ENCODE results near the gene SRM.
"Not testable (repeated sequence)": the region's sequence is repeated elsewhere in the genome, so short reads cannot be mapped to it uniquely, and the experiment has no call there.

The SRM gene

DNA sequence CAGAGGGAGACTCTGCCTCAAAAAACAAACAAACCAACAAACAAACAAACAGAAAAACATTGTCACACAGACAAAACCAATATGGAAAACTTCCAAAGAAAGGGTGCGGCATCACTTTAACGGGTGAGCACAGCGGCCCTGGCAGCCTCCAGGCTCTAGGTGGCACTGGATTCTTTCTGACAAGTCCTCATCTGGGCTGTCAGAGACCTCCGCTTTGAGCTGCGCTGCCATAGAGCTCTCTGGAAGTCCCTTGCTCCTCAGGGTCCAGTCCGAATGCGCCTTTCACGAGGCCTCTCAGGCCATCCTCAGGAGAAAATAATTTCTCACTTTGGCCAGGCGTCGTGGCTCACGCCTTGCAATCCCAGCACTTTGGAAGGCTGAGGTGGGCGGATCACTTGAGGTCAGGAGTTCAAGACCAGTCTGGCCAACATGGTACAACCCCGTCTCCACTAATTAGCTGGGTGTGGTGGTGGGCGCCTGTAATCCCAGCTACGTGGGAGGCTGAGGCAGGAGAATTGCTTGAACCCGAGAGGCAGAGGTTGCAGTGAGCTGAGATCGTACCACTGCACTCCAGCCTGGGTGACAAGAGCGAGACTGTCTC, 4.2 kb upstream of the SRM start:
- not testable (repeated sequence) for DNase-seq

DNA sequence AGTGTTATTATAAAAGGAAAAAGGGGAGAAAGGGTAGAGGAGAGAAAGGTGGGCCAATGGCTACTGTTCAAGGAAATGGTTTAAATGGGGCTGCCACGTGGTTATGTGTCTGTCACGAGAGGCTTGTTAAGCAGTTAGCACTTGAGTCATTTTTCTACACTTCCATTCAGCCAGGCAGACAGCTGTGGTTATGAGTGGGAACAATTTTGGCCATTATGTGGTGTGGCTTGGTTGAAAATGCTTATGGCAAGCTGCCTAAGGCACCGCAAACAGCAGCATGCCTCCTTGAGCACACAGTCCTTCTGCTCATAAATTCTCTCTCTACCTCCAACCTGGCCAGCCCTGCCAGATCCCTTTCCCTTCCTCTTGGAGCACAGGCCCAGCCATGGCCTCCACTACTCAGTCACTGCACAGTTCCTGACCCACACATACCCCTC, 3.2 kb upstream of the SRM start:
- DNase-seq = peak; percentile 45

DNA sequence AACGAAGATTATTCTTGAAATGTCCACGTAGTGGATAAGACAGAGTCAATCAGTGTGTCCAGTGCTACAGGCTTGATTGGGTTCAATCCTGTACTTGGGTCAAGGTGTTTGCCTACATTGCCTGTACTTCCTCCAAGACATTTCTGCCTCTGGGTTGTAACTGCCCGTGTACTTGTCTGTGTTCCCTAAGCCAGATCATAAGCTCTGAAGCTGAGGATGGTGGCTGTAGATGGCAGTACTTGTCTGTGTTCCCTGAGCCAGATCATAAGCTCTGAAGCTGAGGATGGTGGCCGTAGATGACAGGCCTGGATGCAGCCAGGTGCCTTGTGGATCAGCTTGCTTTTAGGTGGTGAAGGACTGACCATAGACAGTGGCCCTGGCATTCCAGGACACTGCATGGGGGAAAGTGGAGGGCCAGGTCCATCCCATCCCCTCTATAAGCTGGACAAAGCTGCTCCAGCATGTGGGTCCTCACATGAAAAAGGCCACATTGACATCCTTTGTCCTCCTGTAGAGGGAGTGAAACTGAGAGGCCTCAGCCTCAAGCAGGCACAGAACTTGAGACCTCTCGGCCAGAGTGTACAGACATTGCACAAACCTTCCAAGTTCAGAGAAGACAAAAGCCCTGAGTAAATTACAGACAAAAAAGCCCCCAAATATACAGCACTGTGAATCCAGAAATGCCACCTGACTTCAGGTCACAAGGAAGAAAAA, 2.0 kb upstream of the SRM start:
- no peak for DNase-seq

DNA sequence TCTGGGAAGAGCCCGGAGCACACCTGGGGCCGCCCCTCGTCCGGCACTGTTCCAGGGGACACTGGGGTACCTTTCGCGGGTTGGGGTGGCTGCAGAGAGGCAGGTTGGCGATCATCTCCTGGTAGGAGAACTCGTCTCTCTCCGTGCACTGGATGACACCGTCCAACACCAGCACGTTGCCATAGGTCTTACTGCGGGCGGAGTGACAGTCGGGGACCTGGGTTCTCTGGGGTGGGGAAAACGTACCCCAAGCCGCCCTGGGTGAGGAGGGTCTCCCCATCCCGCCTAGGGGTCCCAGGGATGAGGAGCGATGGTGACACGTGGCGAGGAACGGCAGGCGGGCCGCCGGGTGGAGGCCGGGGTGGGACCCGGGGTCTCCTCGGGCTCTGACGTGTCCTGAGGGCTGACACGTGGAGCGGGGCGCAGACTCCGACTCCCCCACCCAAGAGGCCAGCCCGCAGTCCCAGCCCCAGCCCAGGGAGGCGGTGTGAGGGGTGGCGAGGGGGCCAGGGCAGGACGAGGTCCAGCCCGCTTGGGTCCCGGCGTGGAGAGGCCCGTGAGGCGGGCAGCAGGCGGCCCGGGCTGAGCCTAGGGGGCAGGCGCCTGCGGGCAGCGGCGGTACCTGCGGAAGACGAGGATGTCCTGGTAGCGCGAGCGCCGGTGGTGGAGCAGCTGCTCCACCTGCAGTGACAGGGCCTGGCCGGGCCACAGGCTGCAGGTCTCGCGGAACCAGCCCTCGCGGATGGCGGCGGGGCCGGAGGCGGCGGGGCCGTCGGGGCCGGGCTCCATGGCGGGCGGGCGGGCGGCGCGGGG, 457 bp downstream of the SRM start:
- peak; percentile 32 for DNase-seq

DNA sequence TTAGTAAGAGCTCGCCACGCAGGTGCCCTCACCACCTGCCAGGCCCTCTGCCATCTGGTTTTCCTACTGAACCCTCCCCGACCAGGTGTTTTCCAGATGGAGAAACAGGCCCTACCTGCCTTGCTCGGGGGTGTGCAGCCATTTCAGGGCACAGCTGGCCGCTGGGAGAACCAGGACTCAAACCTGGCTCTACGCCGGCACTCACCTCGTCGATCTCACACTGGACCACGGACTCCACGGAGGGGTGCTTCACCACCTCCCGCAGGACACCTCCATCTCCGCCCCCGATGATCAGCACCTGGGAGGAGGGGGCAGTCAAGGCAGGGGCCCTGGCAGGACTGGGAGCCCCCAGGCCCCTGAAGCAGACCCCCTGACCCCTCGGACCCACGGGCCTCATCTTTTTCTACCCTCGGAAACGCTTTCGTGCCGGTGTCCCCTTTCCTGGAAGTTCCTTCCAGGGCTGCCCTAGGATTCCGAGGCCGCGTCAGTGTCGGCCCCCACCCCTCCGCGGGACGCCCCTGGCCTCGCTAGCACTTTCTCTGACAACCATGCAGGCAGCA, 1.1 kb downstream of the SRM start:
- DNase-seq = no peak

DNA sequence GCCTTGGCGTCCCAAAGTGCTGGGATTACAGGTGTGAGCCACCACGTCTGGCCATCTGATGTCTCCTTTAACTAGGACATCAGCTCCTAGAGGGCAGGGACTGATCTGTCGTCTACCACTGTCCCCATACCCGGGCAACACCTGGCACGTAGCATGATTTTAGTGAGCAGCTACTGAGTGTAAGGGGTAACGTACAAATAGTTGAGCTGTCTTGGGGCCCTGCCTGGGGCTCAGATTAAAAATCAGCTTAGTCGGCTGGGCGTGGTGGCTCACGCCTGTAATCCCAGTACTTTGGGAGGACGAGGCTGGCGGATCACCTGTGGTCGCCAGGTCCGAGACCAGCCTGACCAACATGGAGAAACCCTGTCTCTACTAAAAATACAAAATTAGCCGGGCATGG, 1.8 kb downstream of the SRM start:
- DNase-seq = no peak

DNA sequence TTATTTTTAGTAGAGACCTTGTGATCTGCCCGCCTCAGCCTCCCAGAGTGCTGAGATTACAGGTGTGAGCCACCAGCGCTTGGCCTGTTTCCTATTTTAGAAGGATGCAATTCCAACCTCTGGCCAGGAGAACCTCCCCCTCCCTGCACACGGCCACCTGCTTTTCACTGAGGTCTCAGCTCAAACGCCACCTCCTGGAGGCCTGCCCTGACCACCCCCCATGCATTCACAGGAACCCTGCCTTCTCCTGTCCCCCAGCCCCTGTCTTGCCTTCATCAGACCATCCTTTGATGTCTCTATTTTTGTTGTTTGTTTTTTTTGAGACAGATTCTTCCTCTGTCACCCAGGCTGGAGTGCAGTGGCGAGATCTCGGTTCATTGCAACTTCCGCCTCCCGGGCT, 2.3 kb downstream of the SRM start:
- DNase-seq = no peak

DNA sequence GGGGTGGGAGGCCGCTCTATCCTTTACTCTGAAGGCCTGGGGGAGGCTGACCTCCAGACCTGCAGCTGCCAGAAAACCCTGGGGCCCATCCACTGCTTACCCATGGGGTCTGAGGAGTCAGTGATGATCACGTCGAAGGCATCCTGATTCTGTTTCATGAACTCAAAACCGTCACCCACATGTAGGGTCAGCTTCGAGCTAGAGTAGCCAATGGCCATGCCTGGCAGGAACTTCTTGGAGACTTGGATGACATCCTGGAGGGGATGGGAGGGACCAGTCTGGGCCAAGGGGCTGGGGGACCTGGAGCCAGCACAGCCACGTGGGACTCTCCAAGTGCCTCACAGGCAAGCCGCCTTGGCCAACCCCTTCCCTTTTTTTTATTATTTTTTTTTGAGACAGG, 3.3 kb downstream of the SRM start:
- no peak for DNase-seq

DNA sequence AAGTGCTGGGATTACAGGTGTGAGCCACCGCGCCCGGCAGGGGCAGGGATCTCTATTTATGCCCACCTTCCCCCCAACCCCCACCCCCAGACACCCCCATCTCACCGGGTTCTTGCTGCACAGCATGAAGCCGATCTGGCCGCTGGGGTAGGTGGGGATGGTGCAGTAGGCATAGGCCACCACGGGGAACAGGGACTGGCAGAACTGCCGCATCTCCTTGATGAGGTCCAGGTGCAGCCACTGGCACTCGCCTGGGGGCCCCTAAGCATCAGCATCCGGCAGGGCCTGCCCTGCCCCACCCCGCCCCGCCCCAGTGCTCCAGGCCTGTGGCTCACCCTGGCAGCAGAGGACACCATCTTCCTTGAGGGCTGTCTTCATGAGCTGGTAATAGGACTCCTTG, 4.1 kb downstream of the SRM start:
- DNase-seq = no peak

DNA sequence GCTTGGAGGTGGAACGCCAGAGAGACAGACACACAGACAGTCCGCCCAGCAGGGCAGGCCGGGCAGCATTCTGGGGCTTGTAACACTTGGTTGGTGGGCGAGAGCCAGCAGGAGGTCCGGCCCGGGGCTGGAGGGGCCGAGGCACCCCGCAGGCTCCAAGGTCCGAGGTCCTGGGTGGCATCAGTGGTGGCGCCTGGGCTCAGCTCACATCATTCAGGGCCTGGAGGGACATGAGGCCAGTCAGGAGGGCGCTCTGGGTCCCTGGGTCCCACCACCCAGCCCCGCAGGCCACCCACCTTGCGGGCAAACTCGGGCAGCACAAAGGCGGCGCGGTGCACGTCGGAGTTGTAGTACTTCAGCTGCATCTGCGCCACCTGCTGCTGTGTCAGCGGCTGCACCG, 5.2 kb downstream of the SRM start:
- no peak for DNase-seq

DNA sequence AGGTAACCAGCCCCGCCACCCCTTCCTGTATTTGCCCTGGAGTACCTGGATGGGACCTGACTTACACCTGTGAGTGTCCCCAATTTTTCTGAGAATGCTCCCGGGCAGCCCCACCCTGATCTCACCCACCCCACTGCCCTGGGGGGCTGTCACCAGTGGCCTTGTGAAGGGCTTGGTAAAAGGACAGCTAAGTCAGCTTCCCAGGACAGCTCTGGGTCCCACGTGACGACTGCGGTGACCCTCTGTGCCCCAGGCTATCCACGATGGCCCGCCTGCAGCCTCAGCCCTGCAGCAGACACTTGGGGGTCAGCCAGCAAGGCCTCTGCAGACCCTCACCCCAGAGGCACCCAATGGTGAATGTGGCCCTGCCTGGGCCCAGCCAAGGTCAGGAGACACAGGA, 5.6 kb downstream of the SRM start:
- DNase-seq = no peak

DNA sequence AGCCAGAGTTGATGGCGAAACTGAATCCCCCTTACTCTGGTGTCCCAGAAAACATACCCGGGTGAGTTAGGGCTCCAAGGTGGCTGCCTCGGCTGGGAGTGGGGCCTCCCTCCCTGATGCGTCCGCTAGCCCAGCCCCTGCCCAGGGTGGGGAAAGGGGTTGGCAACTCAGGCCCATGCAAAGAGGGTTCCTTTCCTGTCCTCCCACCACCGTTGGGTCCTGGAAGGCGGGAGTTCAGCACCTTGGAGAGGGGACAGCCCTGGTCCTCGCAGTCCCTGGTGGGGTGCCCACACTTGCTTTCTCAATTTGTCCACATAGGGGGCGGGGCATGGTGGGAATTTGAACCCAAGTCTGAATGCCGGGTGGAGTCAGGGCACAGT, 6.1 kb downstream of the SRM start:
- peak; percentile 13 for DNase-seq

DNA sequence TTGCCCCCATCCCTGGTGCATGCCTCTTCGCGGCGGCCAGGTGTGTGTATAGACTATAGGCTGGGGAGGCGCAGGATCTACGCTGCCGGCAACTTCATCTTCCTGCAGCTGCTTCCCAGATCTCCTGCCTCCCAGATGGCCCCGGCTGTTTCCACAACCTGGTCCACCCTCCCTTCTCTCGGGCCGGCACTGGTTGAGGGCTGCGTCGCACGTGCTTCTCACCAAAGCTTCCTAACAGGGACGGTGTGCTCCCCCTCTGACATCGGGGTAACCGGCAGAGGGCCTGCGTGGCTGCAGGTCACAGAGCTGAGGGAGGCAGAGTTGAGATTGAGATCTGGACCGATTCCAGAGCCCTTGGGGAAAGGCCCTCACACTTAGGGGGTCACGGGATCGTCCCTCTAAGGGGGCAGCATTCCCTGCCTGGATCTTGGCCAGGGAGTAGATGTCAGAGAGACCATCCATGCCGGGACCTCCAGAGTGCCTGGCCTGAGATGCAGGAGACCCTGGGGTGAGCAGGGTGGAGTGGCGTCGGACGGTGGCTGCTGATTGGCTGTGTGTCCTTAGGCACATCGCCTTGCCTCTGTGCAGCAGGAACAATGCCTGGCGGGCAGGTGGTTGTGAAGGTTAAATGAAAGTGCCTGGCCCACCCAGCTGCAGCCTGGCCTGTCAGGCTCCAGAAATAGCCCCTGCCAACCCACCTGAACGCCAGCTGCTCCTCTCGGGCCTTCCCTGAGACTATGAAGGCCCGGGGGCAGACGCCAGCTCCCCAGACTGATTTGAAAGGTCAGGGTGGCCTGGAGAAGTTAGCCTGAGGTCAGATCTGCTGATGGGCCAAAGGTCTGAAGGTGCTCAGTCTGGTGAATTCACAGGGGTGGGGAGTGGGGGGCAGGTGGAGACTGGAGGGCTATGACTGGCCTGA, 6.7 kb downstream of the SRM start:
- no peak for DNase-seq

DNA sequence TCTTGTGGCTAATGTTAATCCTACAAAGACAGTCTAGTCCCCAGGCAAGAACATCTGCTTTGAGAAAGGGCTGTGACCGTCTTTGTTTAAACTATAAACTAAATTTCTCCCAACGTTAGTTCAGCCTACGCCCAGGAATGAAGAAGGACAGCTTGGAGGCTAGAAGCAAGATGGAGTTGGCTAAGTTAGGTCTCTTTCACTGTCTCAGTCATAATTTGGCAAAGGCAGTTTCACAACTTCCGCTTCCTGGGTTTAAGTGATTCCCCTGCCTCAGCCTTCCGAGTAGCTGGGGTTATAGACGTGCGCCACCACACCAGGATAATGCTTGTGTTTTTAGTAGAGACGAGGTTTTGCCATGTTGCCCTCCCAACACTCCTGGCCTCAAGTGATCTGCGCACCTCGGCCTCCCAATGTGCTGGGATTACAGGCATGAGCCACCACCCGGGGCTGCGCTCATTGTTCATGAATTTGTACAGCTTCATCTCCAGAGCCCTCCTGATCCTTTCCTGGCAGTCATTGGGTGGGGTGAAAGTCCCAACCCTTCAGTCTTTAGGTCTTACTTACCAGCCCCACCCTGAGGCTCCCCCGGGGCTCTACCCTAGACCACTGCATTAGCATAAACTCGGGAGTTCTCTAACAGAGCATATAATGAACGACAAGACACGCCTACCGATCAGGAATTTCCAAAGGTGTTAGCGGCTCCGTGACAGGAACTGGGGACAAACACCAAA, 7.9 kb downstream of the SRM start:
- DNase-seq = no peak

DNA sequence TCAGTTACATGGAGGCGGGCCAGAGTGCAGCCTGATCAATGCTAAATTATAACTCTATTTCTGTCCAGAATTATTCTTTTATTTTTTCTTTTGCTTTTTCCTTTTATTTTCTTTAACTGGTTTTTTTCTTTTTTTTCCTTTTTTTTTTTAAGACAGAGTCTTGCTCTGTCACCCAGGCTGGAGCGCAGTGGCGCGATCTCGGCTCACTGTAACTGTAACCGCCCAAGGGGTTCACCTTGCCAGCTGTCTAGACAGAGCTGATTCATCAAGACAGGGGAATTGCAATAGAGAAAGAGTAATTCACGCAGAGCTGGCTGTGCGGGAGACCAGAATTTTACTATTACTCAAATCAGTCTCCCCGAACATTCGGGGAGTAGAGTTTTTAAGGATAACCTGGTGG, 8.7 kb downstream of the SRM start:
- DNase-seq = not testable (repeated sequence)

DNA sequence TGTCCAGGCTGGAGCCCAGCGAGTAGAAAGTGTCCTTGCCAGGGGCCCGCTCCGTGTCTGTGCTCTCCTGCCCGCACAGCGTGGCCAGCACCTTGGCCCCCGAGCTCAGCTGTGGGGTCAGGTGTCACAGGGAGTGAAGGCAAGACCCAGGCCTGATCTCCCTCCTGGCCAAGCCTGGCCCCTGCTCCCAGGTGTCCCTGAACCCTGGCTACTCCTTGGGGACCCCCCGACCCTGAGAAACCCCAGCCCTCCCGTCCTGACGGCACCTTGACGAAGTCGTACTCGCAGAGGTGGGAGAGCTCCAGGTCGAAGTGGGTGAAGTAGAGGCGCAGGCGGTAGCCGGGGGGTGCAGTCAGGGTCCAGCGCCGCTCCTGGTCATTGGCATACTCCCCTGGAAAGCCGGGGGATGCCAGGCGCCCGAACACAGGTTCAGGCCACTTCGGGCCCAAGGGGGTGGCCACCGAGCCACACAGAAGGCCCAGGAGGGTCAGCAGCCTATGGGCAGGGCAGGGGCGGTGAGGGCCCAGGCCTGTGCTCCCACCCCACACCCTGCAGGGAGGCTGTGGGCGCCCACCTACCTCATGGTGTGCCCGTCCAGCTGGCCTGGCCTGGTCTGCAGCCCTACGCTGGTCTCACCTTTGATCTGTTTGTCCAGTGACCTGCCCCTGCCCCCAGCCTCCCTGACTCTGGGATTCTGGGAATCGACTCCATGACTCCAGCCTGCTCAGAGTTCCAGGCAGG, 13.0 kb downstream of the SRM start, which contains the start of gene MASP2:
TSS of gene MASP2 (minus strand) at position 615 of the 741 bp plus-strand sequence. CDS start at position 583, 32 bp downstream.
- no peak for DNase-seq

DNA sequence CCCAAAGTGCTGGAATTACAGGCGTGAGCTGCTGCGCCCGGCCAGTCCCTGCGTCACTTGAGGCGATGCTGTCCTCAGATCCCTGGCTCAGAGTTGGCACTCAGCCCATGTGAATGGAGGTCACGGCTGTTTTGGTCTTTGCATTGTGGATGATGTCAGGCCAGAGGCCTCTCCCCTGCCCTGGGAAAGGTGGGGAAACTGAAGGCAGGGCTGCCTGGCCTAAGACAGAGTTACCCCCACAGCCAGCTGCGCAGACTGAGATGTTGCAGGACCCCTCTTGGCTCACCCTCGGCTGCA, 13.6 kb downstream of the SRM start:
- no peak for DNase-seq

DNA sequence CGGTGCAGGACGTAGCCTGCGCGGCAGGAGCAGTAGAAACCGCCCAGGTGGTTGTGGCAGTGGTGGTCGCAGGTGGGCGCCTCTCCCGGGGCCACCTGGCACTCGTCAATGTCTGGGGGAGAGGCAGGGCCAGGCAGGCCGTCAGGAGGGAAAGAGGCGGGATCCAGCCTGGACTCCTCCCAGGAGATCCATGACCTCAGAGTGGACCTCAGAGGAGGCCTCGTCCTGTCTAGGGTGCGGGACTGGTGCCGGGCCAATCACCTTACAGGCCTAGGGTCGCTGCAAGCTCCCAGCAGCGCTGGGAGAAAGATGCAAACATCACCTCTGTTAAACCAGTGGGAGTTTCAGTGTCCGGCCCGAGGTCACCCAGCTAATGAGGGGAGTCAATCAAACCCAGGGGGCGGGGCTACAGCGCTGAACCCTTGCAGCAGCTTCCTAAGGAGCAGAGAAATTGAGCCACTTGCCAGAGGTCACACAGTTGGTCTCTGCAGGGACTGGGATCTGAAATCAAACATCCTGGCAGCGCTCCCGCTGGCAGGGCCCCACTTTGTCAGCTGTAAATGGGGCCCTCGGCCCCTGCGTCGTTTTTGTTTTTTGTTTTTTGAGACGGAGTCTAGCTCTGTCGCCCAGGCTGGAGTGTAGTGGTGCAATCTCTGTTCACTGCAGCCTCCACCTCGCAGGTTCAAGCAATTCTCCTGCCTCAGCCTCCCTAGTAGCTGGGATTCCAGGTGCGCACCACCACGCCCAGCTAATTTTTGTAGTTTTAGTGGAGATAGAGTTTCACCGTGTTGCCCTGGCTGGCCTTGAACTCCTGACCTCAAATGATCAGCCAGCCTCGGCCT, 14.2 kb downstream of the SRM start:
- no peak for DNase-seq

DNA sequence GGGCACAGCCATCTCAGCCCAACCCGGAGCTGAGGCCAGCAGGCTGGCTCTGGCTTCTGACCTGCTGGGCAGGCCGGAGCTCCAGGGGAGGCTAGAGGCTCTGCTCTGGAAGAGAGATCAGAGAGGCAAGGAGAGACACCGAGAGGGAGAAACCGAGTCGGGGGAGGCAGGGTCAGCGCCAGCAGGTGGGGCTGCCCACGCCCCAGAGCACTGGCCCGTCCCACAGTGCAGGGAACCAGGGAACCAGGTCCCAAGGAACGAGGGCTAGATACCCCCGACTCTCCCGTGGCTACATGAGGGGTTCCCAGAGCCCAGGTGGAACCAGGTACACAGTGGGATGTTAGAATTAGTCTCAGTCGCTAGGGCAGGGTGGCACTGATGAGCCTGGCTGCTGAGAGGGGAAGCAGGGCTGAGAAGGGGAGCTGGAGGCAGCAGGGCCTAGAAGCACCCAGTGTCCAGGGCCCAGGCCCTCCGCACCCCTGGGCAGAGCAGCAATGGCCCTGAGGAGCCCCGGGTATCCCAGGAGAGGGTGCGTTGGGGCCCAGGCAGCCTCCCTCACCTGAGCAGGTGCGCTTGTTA, 14.9 kb downstream of the SRM start:
- DNase-seq = no peak

Measured in activated naive CD4-positive, alpha-beta T cell treated with Interleukin-2 at 50 U/mL for 16 hours (primary cell).